Parathyroid adenoma (tissue), 2 donors: Measurements from ENCODE around the gene MTX2.

Source experiments
- H2AFZ ChIP-seq: fragments of 300-600 bp; sonication (generic); one replicate; pipeline ENCODE4 v1.7.0; 2017; ENCODE audit warnings: antibody characterized with exemption, mild to moderate bottlenecking
- H3K27ac ChIP-seq: fragments of 300-600 bp; sonication (generic); one replicate; pipeline ENCODE4 v1.7.0; 2017
- H3K27me3 ChIP-seq: fragments of 300-600 bp; sonication (generic); one replicate; pipeline ENCODE4 v1.7.0; 2017; ENCODE audit warnings: low read length; ENCODE audit not compliant: control insufficient read depth, insufficient read depth
- H3K36me3 ChIP-seq: fragments of 300-600 bp; sonication (generic); one replicate; pipeline ENCODE4 v1.7.0; 2017; ENCODE audit warnings: low read length; ENCODE audit not compliant: control insufficient read depth, insufficient read depth
- H3K4me1 ChIP-seq: fragments of 300-600 bp; sonication (generic); one replicate; pipeline ENCODE4 v1.7.0; 2017; ENCODE audit warnings: control low read depth
- H3K4me2 ChIP-seq: fragments of 300-600 bp; sonication (generic); one replicate; pipeline ENCODE4 v1.7.0; 2017; ENCODE audit warnings: low read length
- H3K4me3 ChIP-seq: fragments of 300-600 bp; sonication (generic); one replicate; pipeline ENCODE4 v1.7.0; 2017; ENCODE audit warnings: low read depth, low read length
- H3K79me2 ChIP-seq: fragments of 300-600 bp; sonication (generic); one replicate; pipeline ENCODE4 v1.7.0; 2017; ENCODE audit warnings: control low read depth
- H3K9ac ChIP-seq: fragments of 300-600 bp; sonication (generic); one replicate; pipeline ENCODE4 v1.7.0; 2017; ENCODE audit warnings: mild to moderate bottlenecking
- H3K9me3 ChIP-seq: fragments of 300-600 bp; sonication (generic); one replicate; pipeline ENCODE4 v1.7.0; 2017; ENCODE audit warnings: low read length; ENCODE audit not compliant: control insufficient read depth
- TF ChIP-seq, protein P1 (sequence below): fragments of 300-600 bp; sonication (generic); IDR thresholded peaks from one replicate; pipeline ENCODE4 v1.7.0; 2017; ENCODE audit warnings: antibody characterized with exemption, mild to moderate bottlenecking
- donor health status: primary hyperparathyroidism.

Gene MTX2

DNA sequence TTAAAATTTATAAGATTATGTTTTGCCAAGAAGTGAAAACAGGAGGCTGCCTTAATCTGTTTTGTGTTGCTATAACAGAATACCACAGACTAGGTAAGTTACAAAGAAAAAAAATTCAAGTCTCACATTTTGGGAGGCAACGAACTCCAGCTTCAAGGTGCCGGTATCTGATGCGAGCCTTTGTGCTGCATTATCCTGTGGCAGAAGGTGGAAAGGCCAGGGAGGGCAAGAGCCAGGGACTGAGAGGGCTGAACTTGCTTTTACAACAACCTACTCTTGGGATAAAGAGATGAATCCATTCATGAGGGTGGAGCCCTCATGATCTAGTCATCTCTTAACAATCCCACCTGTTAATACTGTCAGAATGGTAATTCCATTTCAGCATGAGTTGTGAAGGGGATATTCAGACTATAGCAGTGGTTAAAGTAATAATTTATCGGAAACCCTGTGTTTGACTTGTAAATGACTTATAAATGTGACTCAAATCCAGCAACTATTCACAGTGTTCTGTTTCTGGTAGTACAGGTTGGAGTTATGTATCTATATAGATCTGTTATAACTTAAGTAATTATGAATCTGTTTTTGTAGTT is 3.7 kb downstream of the MTX2 start:
- Histone ChIP-seq H3K4me3 (no peak overlapping the region), H3K9ac (no peak overlapping the region), H3K27me3 (no peaks in the 10 kb centered on the region), H3K9me3 (no peaks in the 10 kb centered on the region), H3K4me1 (no peaks in the 10 kb centered on the region), H2AFZ (no peak overlapping the region), H3K36me3 (no peaks in the 10 kb centered on the region), H3K27ac (no peak overlapping the region), H3K79me2 (peaks cover 22% of the 10 kb centered on the region), H3K4me2 (no peak overlapping the region)
- TF ChIP-seq, protein P1, sequence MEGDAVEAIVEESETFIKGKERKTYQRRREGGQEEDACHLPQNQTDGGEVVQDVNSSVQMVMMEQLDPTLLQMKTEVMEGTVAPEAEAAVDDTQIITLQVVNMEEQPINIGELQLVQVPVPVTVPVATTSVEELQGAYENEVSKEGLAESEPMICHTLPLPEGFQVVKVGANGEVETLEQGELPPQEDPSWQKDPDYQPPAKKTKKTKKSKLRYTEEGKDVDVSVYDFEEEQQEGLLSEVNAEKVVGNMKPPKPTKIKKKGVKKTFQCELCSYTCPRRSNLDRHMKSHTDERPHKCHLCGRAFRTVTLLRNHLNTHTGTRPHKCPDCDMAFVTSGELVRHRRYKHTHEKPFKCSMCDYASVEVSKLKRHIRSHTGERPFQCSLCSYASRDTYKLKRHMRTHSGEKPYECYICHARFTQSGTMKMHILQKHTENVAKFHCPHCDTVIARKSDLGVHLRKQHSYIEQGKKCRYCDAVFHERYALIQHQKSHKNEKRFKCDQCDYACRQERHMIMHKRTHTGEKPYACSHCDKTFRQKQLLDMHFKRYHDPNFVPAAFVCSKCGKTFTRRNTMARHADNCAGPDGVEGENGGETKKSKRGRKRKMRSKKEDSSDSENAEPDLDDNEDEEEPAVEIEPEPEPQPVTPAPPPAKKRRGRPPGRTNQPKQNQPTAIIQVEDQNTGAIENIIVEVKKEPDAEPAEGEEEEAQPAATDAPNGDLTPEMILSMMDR = no peak

DNA sequence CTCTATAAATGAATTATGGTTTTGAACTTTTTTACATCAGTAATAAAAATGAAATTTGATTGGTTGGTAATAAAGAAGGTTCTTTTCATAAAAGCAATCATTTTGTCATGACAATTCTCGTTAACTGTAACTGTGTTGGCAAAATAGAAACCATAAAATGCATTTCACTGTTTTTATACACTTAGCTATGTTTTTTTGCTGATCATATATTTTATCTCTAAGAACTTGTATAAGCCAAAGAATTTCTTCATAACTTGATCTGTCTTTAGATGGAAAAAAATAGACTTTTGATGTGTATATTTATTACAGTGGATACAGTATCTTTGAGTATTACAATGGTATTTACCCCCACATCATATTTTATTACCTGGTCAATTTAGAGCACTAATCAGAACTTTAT is 9.7 kb downstream of the MTX2 start:
- H3K27ac ChIP-seq = no peak overlapping the region
- H3K4me2 ChIP-seq = no peak overlapping the region
- no peaks in the 10 kb centered on the region for H3K27me3 ChIP-seq
- no peaks in the 10 kb centered on the region for H3K36me3 ChIP-seq
- no peak overlapping the region for H3K9ac ChIP-seq
- H3K79me2 ChIP-seq = peaks cover 32% of the 10 kb centered on the region
- H3K9me3 ChIP-seq = no peaks in the 10 kb centered on the region
- H3K4me3 ChIP-seq = no peak overlapping the region
- H3K4me1 ChIP-seq = no peaks in the 10 kb centered on the region
- TF ChIP-seq, protein P1 = no peak
- no peak overlapping the region for H2AFZ ChIP-seq

DNA sequence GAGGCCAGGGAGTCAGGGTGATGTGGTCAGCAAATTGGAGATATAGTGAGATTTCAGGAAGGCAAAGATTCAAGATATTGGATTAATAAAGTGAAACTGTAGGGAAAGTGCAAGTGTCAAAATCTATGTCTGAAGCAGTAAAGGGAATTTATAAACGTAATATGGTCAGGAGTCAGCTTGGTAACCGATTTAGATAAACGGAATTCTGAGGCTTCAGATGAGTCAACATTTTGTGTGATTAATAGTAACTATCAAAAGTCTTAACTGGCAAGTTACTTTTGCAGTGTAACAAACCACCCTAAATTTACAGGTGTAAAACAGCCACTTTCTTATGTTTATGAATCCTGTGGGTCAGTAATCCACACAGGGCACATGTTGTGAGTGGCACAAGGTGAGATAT is 10.9 kb downstream of the MTX2 start:
- Histone ChIP-seq H3K9me3 (no peaks in the 10 kb centered on the region), H3K4me1 (no peaks in the 10 kb centered on the region), H3K36me3 (no peaks in the 10 kb centered on the region), H3K79me2 (peaks cover 27% of the 10 kb centered on the region), H3K4me3 (no peak overlapping the region), H2AFZ (no peak overlapping the region), H3K27me3 (no peaks in the 10 kb centered on the region), H3K4me2 (no peak overlapping the region), H3K27ac (no peak overlapping the region), H3K9ac (no peak overlapping the region)
- TF ChIP-seq, protein P1 = no peak

DNA sequence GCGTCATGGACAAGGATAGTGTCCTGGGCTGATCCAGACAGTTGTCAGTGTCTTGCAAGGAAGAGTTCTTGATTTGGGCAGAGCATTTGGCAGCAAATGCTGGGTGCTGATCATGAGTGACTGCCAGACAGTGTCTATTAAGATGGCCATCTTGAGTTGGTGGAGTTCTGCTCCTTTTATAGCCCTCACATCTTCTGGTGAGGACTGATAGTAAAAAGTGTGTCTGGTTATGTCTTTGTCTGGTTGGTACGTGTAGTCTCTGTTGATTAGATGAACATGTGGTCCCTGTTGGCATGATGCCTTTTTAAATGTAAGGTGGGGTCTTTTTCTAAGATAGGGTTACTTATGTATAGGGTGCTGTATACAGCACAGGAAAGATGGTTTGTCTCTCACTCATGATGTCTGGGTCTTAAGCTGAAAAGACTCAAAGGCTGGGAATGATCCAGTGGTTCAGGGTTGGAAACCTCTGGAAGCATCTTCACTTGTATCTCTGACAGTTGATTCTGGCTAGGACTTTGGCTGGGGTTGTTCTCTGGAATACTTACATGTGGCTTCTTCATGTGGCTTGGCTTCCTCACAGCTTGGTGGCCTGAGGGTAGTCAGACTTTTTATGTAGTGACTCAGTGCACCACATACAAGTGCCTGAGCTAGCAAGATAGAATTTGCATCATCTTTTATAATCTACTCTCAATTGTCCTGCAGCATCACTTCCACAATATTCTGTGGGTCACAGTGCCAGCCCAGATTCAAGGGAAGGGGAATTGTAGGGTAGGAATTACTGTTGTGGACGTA is 11.8 kb downstream of the MTX2 start:
- no peak overlapping the region for H3K9ac ChIP-seq
- peaks cover 27% of the 10 kb centered on the region for H3K79me2 ChIP-seq
- no peak overlapping the region for H3K4me3 ChIP-seq
- no peaks in the 10 kb centered on the region for H3K27me3 ChIP-seq
- H3K4me1 ChIP-seq = no peaks in the 10 kb centered on the region
- H3K36me3 ChIP-seq = no peaks in the 10 kb centered on the region
- H2AFZ ChIP-seq = no peak overlapping the region
- H3K27ac ChIP-seq = no peak overlapping the region
- no peak overlapping the region for H3K4me2 ChIP-seq
- no peaks in the 10 kb centered on the region for H3K9me3 ChIP-seq
- TF ChIP-seq, protein P1 = no peak
